ENCODE data around the gene KCNK10. TPM values are rescaled to one million over a fixed set of nuclear protein-coding genes. Genes with fewer than 3 reads are reported as not detected.

The KCNK10 gene
- total and polyA plus RNA-seq, 10 donors, result 0.03 to 0.13 (median 0.08) TPM; not detected in 6

DNA sequence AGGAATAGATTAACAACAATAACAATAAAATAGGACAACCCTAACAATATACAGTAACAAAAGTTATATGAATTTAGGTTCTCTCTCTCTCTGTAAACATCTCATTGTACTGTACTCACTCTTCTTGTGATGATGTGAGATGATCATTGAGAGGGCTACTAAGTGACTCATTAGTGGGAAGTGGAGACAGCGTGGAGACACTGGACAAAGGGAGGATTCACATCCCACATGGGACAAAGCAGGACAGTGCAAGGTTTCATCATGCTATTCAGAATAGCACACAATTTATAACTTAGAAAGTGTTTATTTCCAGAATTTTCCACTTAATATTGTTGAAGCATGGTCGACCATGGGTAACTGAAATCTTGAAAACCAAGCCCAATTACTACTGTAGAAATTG is 36.4 kb upstream of the KCNK10 start:
- Histone ChIP-seq H3K36me3 (no peaks in the 10 kb centered on the region), H3K9me3 (peaks cover 0 to 21% (median 6%) of the 10 kb centered on the region in 8 donors), H3K27ac (no peak overlapping the region), H3K4me1 (no peaks in the 10 kb centered on the region), H3K4me3 (no peak overlapping the region), H3K27me3 (replicated peaks in 1 of 7) (no peaks in the 10 kb centered on the region)
- intact Hi-C loops (cut with DNase I; ENCODE audit: low total_unique reads), result no loop called here
- WGBS, 5 donors, result 53 to 86% (median 68%) methylated on average over 2 of the region's 2 CpGs
- no peak for DNase-seq
- TF ChIP-seq POLR2A (IDR thresholded peaks at IDR 0.05) (no peak), POLR2AphosphoS5 (IDR thresholded peaks at IDR 0.05) (no peak)
- TF ChIP-seq, protein P1, sequence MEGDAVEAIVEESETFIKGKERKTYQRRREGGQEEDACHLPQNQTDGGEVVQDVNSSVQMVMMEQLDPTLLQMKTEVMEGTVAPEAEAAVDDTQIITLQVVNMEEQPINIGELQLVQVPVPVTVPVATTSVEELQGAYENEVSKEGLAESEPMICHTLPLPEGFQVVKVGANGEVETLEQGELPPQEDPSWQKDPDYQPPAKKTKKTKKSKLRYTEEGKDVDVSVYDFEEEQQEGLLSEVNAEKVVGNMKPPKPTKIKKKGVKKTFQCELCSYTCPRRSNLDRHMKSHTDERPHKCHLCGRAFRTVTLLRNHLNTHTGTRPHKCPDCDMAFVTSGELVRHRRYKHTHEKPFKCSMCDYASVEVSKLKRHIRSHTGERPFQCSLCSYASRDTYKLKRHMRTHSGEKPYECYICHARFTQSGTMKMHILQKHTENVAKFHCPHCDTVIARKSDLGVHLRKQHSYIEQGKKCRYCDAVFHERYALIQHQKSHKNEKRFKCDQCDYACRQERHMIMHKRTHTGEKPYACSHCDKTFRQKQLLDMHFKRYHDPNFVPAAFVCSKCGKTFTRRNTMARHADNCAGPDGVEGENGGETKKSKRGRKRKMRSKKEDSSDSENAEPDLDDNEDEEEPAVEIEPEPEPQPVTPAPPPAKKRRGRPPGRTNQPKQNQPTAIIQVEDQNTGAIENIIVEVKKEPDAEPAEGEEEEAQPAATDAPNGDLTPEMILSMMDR (IDR thresholded peaks at IDR 0.05 in 8 of 11, conservative IDR thresholded peaks at IDR 0.05 in 3 of 11), result no peak

DNA sequence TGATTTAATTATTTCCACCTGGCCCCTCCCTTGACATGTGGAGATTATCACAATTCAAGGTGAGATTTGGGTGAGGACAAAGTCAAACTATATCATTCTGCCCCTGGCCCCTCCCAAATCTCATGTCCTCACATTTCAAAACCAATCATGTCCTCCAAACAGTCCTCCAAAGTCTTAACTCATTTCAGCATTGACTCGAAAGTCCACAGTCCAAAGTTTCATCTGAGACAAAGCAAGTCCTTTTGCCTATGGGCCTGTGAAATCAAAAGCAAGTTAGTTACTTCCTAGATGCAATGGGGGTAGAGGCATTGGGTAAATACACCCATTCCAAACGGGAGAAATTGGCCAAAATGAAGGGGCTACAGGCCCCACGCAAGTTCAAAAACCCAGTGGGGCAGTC is 31.3 kb upstream of the KCNK10 start:
- Histone ChIP-seq H3K27ac (no peak overlapping the region), H3K9me3 (peaks cover 0 to 8% (median 2%) of the 10 kb centered on the region in 8 donors), H3K4me1 (no peaks in the 10 kb centered on the region), H3K36me3 (no peaks in the 10 kb centered on the region), H3K4me3 (no peak overlapping the region), H3K27me3 (replicated peaks in 1 of 7) (no peaks in the 10 kb centered on the region)
- DNase-seq, result no peak
- WGBS, 5 donors, result 70 to 88% (median 83%) methylated on average over 3 of the region's 3 CpGs
- intact Hi-C loops (cut with DNase I; ENCODE audit: low total_unique reads), result no loop called here
- TF ChIP-seq POLR2A (IDR thresholded peaks at IDR 0.05) (no peak), POLR2AphosphoS5 (IDR thresholded peaks at IDR 0.05) (no peak)
- TF ChIP-seq, protein P1 (IDR thresholded peaks at IDR 0.05 in 8 of 11, conservative IDR thresholded peaks at IDR 0.05 in 3 of 11), result no peak

DNA sequence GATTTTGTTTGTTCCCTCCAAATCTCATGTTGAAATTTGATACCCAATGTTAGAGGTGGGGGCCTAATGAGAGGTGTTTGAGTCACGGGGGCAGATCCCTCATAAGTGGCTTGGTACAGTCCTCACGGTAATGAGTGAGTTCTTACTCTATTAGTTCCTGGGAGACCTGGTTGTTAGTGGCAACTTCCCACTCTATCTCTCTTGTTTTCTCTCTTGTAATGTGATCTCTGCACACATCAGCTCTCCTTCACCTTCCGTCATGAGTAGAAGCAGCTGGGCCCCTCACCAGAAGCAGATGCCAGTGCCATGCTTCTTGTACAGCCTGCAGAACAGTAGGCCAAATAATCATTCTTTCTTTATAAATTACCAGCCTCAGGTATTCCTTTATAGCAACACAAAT is 29.6 kb upstream of the KCNK10 start:
- Histone ChIP-seq H3K27ac (no peak overlapping the region), H3K4me3 (no peak overlapping the region), H3K9me3 (peaks cover 0 to 2% (median 0%) of the 10 kb centered on the region in 8 donors), H3K4me1 (no peaks in the 10 kb centered on the region), H3K27me3 (replicated peaks in 1 of 7) (peaks cover 0 to under 1% (median 0%) of the 10 kb centered on the region in 7 donors), H3K36me3 (no peaks in the 10 kb centered on the region)
- 65 to 78% (median 72%) methylated on average over 3 of the region's 3 CpGs for WGBS, 5 donors
- intact Hi-C loops (cut with DNase I; ENCODE audit: low total_unique reads), result no loop called here
- TF ChIP-seq POLR2A (IDR thresholded peaks at IDR 0.05) (no peak), POLR2AphosphoS5 (IDR thresholded peaks at IDR 0.05) (no peak)
- TF ChIP-seq, protein P1 (IDR thresholded peaks at IDR 0.05 in 8 of 11, conservative IDR thresholded peaks at IDR 0.05 in 3 of 11), result no peak
- no peak for DNase-seq

DNA sequence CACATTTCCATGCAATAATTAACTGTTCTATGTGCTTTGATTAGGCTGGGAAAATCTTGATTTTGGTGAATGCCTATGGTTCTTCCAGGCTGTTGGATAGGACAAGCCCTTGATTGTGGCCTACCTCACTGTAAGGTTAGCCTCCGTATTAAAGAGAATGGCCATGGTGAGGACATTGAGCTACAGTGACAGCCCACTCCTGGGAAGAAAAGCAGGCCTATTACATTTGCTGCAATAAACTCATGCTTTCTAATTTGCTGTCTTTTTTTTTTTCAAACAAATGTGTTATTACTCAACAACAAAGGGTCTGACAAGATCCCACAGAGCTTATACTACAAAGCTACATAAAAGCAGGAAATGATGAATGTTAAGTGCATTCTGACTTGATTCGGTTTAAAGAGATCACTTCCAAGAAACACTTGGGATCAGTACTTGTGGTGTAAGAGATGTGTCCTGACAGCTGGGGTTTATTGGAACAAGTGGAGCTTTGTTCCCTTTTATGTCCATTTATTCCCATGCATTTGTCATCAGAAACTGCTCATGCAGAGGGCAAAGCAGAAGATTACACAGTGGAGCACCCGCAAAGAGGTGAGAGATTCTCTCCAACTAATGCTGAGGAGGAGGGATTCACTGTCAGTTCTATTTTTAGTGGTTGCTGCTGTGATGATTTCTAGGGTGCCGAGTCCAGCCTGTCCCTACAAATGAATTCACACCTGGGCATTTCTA is 29.1 kb upstream of the KCNK10 start:
- TF ChIP-seq POLR2AphosphoS5 (IDR thresholded peaks at IDR 0.05) (no peak), POLR2A (IDR thresholded peaks at IDR 0.05) (no peak)
- TF ChIP-seq, protein P1 (IDR thresholded peaks at IDR 0.05 in 8 of 11, conservative IDR thresholded peaks at IDR 0.05 in 3 of 11), result no peak
- no peak for DNase-seq
- H3K9me3 ChIP-seq, result no peaks in the 10 kb centered on the region
- no peaks in the 10 kb centered on the region for H3K4me1 ChIP-seq
- H3K4me3 ChIP-seq, result no peak overlapping the region
- H3K36me3 ChIP-seq, result no peaks in the 10 kb centered on the region
- WGBS, 5 donors, result 56 to 81% (median 71%) methylated on average over 4 of the region's 4 CpGs
- H3K27ac ChIP-seq, result no peak overlapping the region
- peaks cover 0 to 6% (median 0%) of the 10 kb centered on the region in 7 donors for H3K27me3 ChIP-seq (replicated peaks in 1 of 7)
- intact Hi-C loops (cut with DNase I; ENCODE audit: low total_unique reads), result no loop called here
